WTC11 (cell line): ENCODE results near the gene NUMBL. TPM values are rescaled to one million over a fixed set of nuclear protein-coding genes. Genes with fewer than 3 reads are reported as not detected.

Experiments
- ATAC-seq: fragments of 200-7000 bp; cut with Tn5 transposase; 2 replicates; pipeline ENCODE4 v1.10.0; 2021; ENCODE audit warnings: mild to moderate bottlenecking, moderate library complexity
- CTCF ChIA-PET: fragments of 300-600 bp; sonication (Branson Sonifier 250); formaldehyde crosslinking; loops from one replicate; lab custom pipeline; 2021; ENCODE audit warnings: antibody characterized with exemption; lab: Charles Lee
- POLR2A ChIA-PET: fragments of 350-600 bp; sonication (Branson Sonifier 250); formaldehyde crosslinking; loops from one replicate; lab custom pipeline; 2021; ENCODE audit warnings: antibody characterized with exemption; lab: Charles Lee
- DNase-seq: peaks from one replicate; pipeline ENCODE4 v3.0.0; 2021; ENCODE audit warnings: low spot score
- H3K27ac Mint-ChIP-seq: 2 replicates; pipeline ENCODE4 v1.8.0; 2021; ENCODE audit warnings: mixed read lengths
- H3K27me3 Mint-ChIP-seq: 2 replicates; pipeline ENCODE4 v1.8.0; 2021; ENCODE audit warnings: low read depth, mild to moderate bottlenecking, moderate library complexity, mixed read lengths
- H3K36me3 Mint-ChIP-seq: 2 replicates; pipeline ENCODE4 v1.8.0; 2021; ENCODE audit warnings: mixed read lengths
- H3K4me1 Mint-ChIP-seq: 2 replicates; pipeline ENCODE4 v1.8.0; 2022; ENCODE audit warnings: mixed read lengths
- H3K4me3 Mint-ChIP-seq: 2 replicates; pipeline ENCODE4 v1.8.0; 2021; ENCODE audit warnings: mild to moderate bottlenecking, moderate library complexity, mixed read lengths
- H3K9me3 Mint-ChIP-seq: 2 replicates; pipeline ENCODE4 v1.8.0; 2021; ENCODE audit warnings: mixed read lengths
- FOXK1 ChIP-seq: sonication (generic); formaldehyde crosslinking; IDR thresholded peaks from 2 replicates; pipeline ENCODE4 v1.8.0; 2022; ENCODE audit warnings: mild to moderate bottlenecking, moderate library complexity, missing genetic modification reagents
- GABPB1 ChIP-seq: sonication (generic); formaldehyde crosslinking; IDR thresholded peaks from 2 replicates; pipeline ENCODE4 v1.8.1; 2023; ENCODE audit warnings: mild to moderate bottlenecking, missing genetic modification reagents
- HMGA2 ChIP-seq: fragments of 250-450 bp; sonication (Bioruptor Pico); IDR thresholded peaks from 2 replicates; pipeline ENCODE4 v1.4.0; 2021; ENCODE audit warnings: mild to moderate bottlenecking, moderate library complexity
- NFATC4 ChIP-seq: fragments of 250-450 bp; sonication (Bioruptor Pico); IDR thresholded peaks from 2 replicates; pipeline ENCODE4 v1.9.0; 2021; ENCODE audit warnings: mild to moderate bottlenecking
- OVOL2 ChIP-seq: fragments of 250-450 bp; sonication (Bioruptor Pico); IDR thresholded peaks from 2 replicates; pipeline ENCODE4 v1.9.0; 2021; ENCODE audit warnings: mild to moderate bottlenecking, borderline replicate concordance
- PRRX2 ChIP-seq: fragments of 250-450 bp; sonication (Bioruptor Pico); IDR thresholded peaks from 2 replicates; pipeline ENCODE4 v1.8.0; 2021; ENCODE audit warnings: mild to moderate bottlenecking
- SMAD3 ChIP-seq: sonication (generic); formaldehyde crosslinking; IDR thresholded peaks from 2 replicates; pipeline ENCODE4 v1.8.0; 2022; ENCODE audit warnings: missing genetic modification reagents, mild to moderate bottlenecking, borderline replicate concordance
- TCF7 ChIP-seq: sonication (generic); formaldehyde crosslinking; IDR thresholded peaks from 2 replicates; pipeline ENCODE4 v1.8.0; 2022; ENCODE audit warnings: mild to moderate bottlenecking, low read depth, missing genetic modification reagents, moderate library complexity
- ZBTB21 ChIP-seq: sonication (generic); formaldehyde crosslinking; IDR thresholded peaks from 2 replicates; pipeline ENCODE4 v1.8.1; 2023; ENCODE audit warnings: mild to moderate bottlenecking, missing genetic modification reagents, borderline replicate concordance
- total RNA-seq: library from RNA; stranded (reverse); gene quantifications from 3 replicates; pipeline ENCODE4 v1.2.3, GENCODE V29; 2021
- TF ChIP-seq, protein P1 (sequence below): sonication (generic); formaldehyde crosslinking; IDR thresholded peaks from 2 replicates; pipeline ENCODE4 v1.8.1; 2023; ENCODE audit warnings: mild to moderate bottlenecking, missing genetic modification reagents, borderline replicate concordance
- TF ChIP-seq, protein P2 (sequence below): sonication (generic); formaldehyde crosslinking; IDR thresholded peaks from 2 replicates; pipeline ENCODE4 v1.8.1; 2023; ENCODE audit warnings: mild to moderate bottlenecking, missing genetic modification reagents, moderate library complexity
- TF ChIP-seq, protein P3 (sequence below): sonication (generic); formaldehyde crosslinking; IDR thresholded peaks from 2 replicates; pipeline ENCODE4 v1.8.0; 2022; ENCODE audit warnings: missing genetic modification reagents
- TF ChIP-seq, protein P4 (sequence below): sonication (generic); formaldehyde crosslinking; IDR thresholded peaks from 2 replicates; pipeline ENCODE4 v1.8.1; 2022; ENCODE audit warnings: low read depth, mild to moderate bottlenecking, moderate library complexity, missing genetic modification reagents, borderline replicate concordance
- TF ChIP-seq, protein P5 (sequence below): sonication (generic); formaldehyde crosslinking; IDR thresholded peaks from 2 replicates; pipeline ENCODE4 v1.8.1; 2023; ENCODE audit warnings: mild to moderate bottlenecking, missing genetic modification reagents
- TF ChIP-seq, protein P6 (sequence below): fragments of 250-450 bp; sonication (Bioruptor Pico); IDR thresholded peaks from 2 replicates; pipeline ENCODE4 v1.9.0; 2021; ENCODE audit warnings: moderate library complexity, mild to moderate bottlenecking, inconsistent platforms, borderline replicate concordance

Gene NUMBL
- total RNA-seq, 1 experiment from 2014 or later: 30.3 TPM

DNA sequence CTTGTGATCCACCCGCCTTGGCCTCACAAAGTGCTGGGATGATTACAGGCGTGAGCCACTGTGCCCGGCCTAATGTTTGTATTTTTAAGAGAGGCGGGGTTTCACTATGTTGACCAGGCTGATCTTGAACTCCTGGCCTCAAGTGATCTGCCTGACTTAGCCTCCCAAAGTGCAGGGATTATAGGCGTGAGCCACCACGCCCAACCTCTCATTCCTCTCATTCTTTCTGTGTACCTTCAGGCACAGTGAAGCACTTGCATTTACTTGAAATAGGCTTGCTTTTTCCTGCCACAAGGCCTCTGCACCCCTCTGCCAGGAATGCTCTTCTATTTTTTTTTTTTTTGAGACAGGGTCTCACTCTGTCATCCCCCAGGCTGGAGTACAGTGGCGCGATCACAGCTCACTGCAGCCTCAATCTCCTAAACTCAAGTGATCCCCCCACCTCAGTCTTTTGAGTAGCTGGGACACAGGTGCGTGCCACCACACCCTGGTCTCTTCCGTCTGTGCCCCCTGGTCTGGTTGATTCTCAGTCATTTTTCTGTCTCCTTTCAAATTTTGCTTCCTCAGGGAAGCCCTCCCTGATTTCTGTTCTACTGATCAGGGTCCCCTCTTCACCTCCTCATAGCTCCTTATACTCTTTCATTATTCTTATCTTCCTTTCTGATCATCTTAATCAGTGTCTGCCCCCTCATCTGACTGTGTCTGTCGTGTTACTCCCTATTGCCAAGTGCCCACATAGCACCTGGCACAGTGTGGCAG, 44.7 kb upstream of the NUMBL start:
- H3K9me3 Mint-ChIP-seq: no peaks in the 10 kb centered on the region
- H3K4me3 Mint-ChIP-seq: no peak overlapping the region
- ChIA-PET CTCF (no interaction called here), POLR2A (no interaction called here)
- H3K36me3 Mint-ChIP-seq: peaks cover 52% of the 10 kb centered on the region
- TF ChIP-seq HMGA2: no peak
- TF ChIP-seq NFATC4 (CRISPR knock-in tag): no peak
- TF ChIP-seq, protein P1, sequence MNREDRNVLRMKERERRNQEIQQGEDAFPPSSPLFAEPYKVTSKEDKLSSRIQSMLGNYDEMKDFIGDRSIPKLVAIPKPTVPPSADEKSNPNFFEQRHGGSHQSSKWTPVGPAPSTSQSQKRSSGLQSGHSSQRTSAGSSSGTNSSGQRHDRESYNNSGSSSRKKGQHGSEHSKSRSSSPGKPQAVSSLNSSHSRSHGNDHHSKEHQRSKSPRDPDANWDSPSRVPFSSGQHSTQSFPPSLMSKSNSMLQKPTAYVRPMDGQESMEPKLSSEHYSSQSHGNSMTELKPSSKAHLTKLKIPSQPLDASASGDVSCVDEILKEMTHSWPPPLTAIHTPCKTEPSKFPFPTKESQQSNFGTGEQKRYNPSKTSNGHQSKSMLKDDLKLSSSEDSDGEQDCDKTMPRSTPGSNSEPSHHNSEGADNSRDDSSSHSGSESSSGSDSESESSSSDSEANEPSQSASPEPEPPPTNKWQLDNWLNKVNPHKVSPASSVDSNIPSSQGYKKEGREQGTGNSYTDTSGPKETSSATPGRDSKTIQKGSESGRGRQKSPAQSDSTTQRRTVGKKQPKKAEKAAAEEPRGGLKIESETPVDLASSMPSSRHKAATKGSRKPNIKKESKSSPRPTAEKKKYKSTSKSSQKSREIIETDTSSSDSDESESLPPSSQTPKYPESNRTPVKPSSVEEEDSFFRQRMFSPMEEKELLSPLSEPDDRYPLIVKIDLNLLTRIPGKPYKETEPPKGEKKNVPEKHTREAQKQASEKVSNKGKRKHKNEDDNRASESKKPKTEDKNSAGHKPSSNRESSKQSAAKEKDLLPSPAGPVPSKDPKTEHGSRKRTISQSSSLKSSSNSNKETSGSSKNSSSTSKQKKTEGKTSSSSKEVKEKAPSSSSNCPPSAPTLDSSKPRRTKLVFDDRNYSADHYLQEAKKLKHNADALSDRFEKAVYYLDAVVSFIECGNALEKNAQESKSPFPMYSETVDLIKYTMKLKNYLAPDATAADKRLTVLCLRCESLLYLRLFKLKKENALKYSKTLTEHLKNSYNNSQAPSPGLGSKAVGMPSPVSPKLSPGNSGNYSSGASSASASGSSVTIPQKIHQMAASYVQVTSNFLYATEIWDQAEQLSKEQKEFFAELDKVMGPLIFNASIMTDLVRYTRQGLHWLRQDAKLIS (CRISPR knock-in tag): no peak
- no peak for TF ChIP-seq SMAD3 (CRISPR knock-in tag)
- no peak for TF ChIP-seq ZBTB21 (CRISPR knock-in tag)
- TF ChIP-seq, protein P2, sequence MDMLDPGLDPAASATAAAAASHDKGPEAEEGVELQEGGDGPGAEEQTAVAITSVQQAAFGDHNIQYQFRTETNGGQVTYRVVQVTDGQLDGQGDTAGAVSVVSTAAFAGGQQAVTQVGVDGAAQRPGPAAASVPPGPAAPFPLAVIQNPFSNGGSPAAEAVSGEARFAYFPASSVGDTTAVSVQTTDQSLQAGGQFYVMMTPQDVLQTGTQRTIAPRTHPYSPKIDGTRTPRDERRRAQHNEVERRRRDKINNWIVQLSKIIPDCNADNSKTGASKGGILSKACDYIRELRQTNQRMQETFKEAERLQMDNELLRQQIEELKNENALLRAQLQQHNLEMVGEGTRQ (CRISPR knock-in tag): no peak
- TF ChIP-seq GABPB1 (CRISPR knock-in tag): no peak
- TF ChIP-seq, protein P3, sequence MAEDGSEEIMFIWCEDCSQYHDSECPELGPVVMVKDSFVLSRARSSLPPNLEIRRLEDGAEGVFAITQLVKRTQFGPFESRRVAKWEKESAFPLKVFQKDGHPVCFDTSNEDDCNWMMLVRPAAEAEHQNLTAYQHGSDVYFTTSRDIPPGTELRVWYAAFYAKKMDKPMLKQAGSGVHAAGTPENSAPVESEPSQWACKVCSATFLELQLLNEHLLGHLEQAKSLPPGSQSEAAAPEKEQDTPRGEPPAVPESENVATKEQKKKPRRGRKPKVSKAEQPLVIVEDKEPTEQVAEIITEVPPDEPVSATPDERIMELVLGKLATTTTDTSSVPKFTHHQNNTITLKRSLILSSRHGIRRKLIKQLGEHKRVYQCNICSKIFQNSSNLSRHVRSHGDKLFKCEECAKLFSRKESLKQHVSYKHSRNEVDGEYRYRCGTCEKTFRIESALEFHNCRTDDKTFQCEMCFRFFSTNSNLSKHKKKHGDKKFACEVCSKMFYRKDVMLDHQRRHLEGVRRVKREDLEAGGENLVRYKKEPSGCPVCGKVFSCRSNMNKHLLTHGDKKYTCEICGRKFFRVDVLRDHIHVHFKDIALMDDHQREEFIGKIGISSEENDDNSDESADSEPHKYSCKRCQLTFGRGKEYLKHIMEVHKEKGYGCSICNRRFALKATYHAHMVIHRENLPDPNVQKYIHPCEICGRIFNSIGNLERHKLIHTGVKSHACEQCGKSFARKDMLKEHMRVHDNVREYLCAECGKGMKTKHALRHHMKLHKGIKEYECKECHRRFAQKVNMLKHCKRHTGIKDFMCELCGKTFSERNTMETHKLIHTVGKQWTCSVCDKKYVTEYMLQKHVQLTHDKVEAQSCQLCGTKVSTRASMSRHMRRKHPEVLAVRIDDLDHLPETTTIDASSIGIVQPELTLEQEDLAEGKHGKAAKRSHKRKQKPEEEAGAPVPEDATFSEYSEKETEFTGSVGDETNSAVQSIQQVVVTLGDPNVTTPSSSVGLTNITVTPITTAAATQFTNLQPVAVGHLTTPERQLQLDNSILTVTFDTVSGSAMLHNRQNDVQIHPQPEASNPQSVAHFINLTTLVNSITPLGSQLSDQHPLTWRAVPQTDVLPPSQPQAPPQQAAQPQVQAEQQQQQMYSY: no peak
- TF ChIP-seq, protein P4, sequence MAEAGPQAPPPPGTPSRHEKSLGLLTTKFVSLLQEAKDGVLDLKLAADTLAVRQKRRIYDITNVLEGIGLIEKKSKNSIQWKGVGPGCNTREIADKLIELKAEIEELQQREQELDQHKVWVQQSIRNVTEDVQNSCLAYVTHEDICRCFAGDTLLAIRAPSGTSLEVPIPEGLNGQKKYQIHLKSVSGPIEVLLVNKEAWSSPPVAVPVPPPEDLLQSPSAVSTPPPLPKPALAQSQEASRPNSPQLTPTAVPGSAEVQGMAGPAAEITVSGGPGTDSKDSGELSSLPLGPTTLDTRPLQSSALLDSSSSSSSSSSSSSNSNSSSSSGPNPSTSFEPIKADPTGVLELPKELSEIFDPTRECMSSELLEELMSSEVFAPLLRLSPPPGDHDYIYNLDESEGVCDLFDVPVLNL (CRISPR knock-in tag): no peak
- TF ChIP-seq TCF7: no peak
- TF ChIP-seq, protein P5, sequence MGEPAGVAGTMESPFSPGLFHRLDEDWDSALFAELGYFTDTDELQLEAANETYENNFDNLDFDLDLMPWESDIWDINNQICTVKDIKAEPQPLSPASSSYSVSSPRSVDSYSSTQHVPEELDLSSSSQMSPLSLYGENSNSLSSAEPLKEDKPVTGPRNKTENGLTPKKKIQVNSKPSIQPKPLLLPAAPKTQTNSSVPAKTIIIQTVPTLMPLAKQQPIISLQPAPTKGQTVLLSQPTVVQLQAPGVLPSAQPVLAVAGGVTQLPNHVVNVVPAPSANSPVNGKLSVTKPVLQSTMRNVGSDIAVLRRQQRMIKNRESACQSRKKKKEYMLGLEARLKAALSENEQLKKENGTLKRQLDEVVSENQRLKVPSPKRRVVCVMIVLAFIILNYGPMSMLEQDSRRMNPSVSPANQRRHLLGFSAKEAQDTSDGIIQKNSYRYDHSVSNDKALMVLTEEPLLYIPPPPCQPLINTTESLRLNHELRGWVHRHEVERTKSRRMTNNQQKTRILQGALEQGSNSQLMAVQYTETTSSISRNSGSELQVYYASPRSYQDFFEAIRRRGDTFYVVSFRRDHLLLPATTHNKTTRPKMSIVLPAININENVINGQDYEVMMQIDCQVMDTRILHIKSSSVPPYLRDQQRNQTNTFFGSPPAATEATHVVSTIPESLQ (CRISPR knock-in tag): no peak
- no peak for TF ChIP-seq FOXK1
- ATAC-seq (no peak), DNase-seq (no peak)
- no peak overlapping the region for H3K27ac Mint-ChIP-seq
- no peaks in the 10 kb centered on the region for H3K4me1 Mint-ChIP-seq
- H3K27me3 Mint-ChIP-seq: no peaks in the 10 kb centered on the region

DNA sequence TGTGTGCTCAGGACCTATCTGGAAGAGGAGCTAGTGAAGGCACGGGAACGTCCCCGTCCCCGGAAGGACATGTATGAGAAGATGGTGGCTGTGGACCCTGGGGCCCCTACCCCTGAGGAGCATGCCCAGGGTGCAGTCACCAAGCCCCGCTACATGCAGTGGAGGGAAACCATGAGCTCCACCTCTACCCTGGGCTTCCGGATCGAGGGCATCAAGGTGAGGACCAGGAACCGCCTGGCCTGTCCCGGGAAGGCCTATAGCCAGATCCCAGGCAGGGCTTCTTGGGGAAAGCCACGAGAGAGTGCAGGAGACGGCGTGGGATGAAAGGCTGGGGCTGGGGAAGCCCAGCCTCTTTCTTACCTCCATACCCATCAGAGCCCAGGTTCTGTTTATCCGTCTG, 42.7 kb upstream of the NUMBL start:
- CTCF ChIA-PET: no interaction called here
- no peak for ATAC-seq
- Mint-ChIP-seq H3K4me3 (no peak overlapping the region), H3K27me3 (no peaks in the 10 kb centered on the region), H3K4me1 (no peaks in the 10 kb centered on the region), H3K27ac (no peak overlapping the region), H3K36me3 (peaks cover 48% of the 10 kb centered on the region), H3K9me3 (no peaks in the 10 kb centered on the region)
- no peak for DNase-seq
- POLR2A ChIA-PET: no interaction called here
- TF ChIP-seq PRRX2 (no peak), OVOL2 (no peak), SMAD3 (CRISPR knock-in tag) (no peak)
- TF ChIP-seq, protein P6, sequence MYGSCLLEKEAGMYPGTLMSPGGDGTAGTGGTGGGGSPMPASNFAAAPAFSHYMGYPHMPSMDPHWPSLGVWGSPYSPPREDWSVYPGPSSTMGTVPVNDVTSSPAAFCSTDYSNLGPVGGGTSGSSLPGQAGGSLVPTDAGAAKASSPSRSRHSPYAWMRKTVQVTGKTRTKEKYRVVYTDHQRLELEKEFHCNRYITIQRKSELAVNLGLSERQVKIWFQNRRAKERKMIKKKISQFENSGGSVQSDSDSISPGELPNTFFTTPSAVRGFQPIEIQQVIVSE (CRISPR knock-in tag): no peak
- TF ChIP-seq, protein P3: no peak
